ENCODE results near the gene GNG3. TPM values are rescaled to one million over a fixed set of nuclear protein-coding genes. Genes with fewer than 3 reads are reported as not detected.

The GNG3 gene
- total and polyA plus RNA-seq, 2 experiments from 2014 or later: 2.1 to 7.2 TPM

GRCh38 chr11:62708392-62708791 is 916 bp downstream of the GNG3 start:
- peak overlapping the region; percentile 82 for H3K4me3 ChIP-seq
- peaks cover 43% of the 10 kb centered on the region for H3K36me3 Mint-ChIP-seq (ENCODE audit: low read depth)
- H3K79me2 ChIP-seq (replicated peaks; ENCODE audit: insufficient read depth): peaks cover 9% of the 10 kb centered on the region
- no peaks in the 10 kb centered on the region for H3K9me2 ChIP-seq (ENCODE audit: insufficient read depth)
- H3K4me2 ChIP-seq: peak overlapping the region; percentile 95
- no peak for DNase-seq (ENCODE audit: low spot score)
- no peak for ATAC-seq
- H3K4me3 Mint-ChIP-seq: peak overlapping the region; percentile 92
- H3K27me3 Mint-ChIP-seq (ENCODE audit: insufficient read depth, low read depth, poor library complexity): peaks cover 27% of the 10 kb centered on the region
- H3K27ac ChIP-seq (ENCODE audit: low read depth): peak overlapping the region; percentile 98; the same call in 1 of the 2 replicates
- H3K36me3 ChIP-seq (ENCODE audit: insufficient read depth): peaks cover 23% of the 10 kb centered on the region
- no peaks in the 10 kb centered on the region; the same call in 1 of the 2 replicates for H4K20me1 ChIP-seq (replicated peaks; ENCODE audit: insufficient read depth)
- no peak overlapping the region for H2AFZ ChIP-seq
- peaks cover 43% of the 10 kb centered on the region for H3K4me1 Mint-ChIP-seq
- peaks cover 31% of the 10 kb centered on the region for H3K4me1 ChIP-seq (ENCODE audit: insufficient read depth)
- H3K27ac Mint-ChIP-seq: peak overlapping the region; percentile 97
- H3K9me3 Mint-ChIP-seq: no peaks in the 10 kb centered on the region
- no peak for TF ChIP-seq REST (IDR thresholded peaks at IDR 0.05; ENCODE audit: unreplicated experiment)
- TF ChIP-seq ETS1 (IDR thresholded peaks at IDR 0.05): no peak
- TF ChIP-seq ZNF114 (CRISPR knock-in tag; IDR thresholded peaks at IDR 0.05): no peak
- no peak for TF ChIP-seq ZNF462 (CRISPR knock-in tag; IDR thresholded peaks at IDR 0.05)
- no peak for TF ChIP-seq JUNB (IDR thresholded peaks at IDR 0.05; ENCODE audit: unreplicated experiment)
- no peak for TF ChIP-seq EZH2 (IDR thresholded peaks at IDR 0.05; ENCODE audit: low read depth, unreplicated experiment)
- H3K27me3 ChIP-seq (ENCODE audit: insufficient read depth): no peaks in the 10 kb centered on the region
- H3F3A ChIP-seq (replicated peaks; ENCODE audit: low read depth): peaks cover 64% of the 10 kb centered on the region

Measured in GM23338 (cell line).